Subcutaneous abdominal adipose tissue (tissue), 5 donors: ENCODE data around the gene ZNF512.
"Not testable (repeated sequence)": the region's sequence is repeated elsewhere in the genome, so short reads cannot be mapped to it uniquely, and the experiment has no call there.

ENCODE experiments used
- H3K27ac ChIP-seq: one replicate; pipeline ENCODE4 v1.7.0; 2013; ENCODE audit warnings: low read depth, mild to moderate bottlenecking, inconsistent platforms, low read length, moderate library complexity
- H3K27me3 ChIP-seq, 5 donors: one replicate each; pipeline ENCODE4 v1.7.0; 2013; ENCODE audit warnings: low read length in 5 of 5, inconsistent platforms in 1 of 5; ENCODE audit not compliant: control insufficient read depth in 5 of 5, insufficient read depth in 4 of 5
- H3K36me3 ChIP-seq, 5 donors: one replicate each; pipeline ENCODE4 v1.7.0; 2013; ENCODE audit warnings: low read length in 5 of 5; ENCODE audit not compliant: control insufficient read depth in 5 of 5, insufficient read depth in 5 of 5
- H3K4me1 ChIP-seq, 5 donors: one replicate each; pipeline ENCODE4 v1.7.0; 2013; ENCODE audit warnings: low read length in 5 of 5, mild to moderate bottlenecking in 3 of 5, moderate library complexity in 1 of 5; ENCODE audit not compliant: control insufficient read depth in 5 of 5, insufficient read depth in 5 of 5
- H3K4me3 ChIP-seq, 5 donors: one replicate each; pipeline ENCODE4 v1.7.0; 2013; ENCODE audit warnings: low read length in 5 of 5, low read depth in 1 of 5
- H3K9ac ChIP-seq, 5 donors: one replicate each; pipeline ENCODE4 v1.7.0; 2013; ENCODE audit warnings: low read length in 5 of 5, mild to moderate bottlenecking in 4 of 5, moderate library complexity in 3 of 5
- H3K9me3 ChIP-seq, 5 donors: one replicate each; pipeline ENCODE4 v1.7.0; 2013; ENCODE audit warnings: low read length in 5 of 5; ENCODE audit not compliant: control insufficient read depth in 5 of 5
- donor health status: healthy.
- donor health status: healthy.
- donor health status: healthy.
- donor health status: healthy.
- donor health status: healthy.

The ZNF512 gene

GRCh38 chr2:27627963-27628766 lies 45.3 kb downstream of the ZNF512 start:
- Histone ChIP-seq H3K9ac (peak overlapping the region; percentile 83 to 97 (median 91)), H3K4me1 (peaks cover 3 to 32% (median 20%) of the 10 kb centered on the region in 5 donors), H3K4me3 (peak overlapping the region; percentile 84 to 99 (median 95)), H3K9me3 (no peaks in the 10 kb centered on the region), H3K27me3 (no peaks in the 10 kb centered on the region), H3K27ac (peak overlapping the region; percentile 88), H3K36me3 (peaks cover 28 to 40% (median 31%) of the 10 kb centered on the region in 5 donors)

- peaks cover 22 to 41% (median 26%) of the 10 kb centered on the region in 5 donors for H3K36me3 ChIP-seq
- H3K4me1 ChIP-seq: peaks cover 3 to 32% (median 20%) of the 10 kb centered on the region in 5 donors
- no peaks in the 10 kb centered on the region for H3K9me3 ChIP-seq
- no peaks in the 10 kb centered on the region for H3K27me3 ChIP-seq
- peak within 1 kb of the TSS; percentile 88 for H3K27ac ChIP-seq
- peak within 1 kb of the TSS; percentile 83 to 97 (median 91) for H3K9ac ChIP-seq
- H3K4me3 ChIP-seq: peak within 1 kb of the TSS; percentile 84 to 99 (median 95)
These were observed 46.2 kb downstream of the ZNF512 start, which contains the start of the genes CCDC121 and GPN1 for GRCh38 chr2:27628767-27629709. Gene CCDC121 (minus strand): TSS chr2:27629012. CDS start chr2:27627799, 1,213 bp downstream. Gene GPN1 (plus strand): TSS chr2:27629050. CDS start chr2:27629059, 9 bp downstream.

GRCh38 chr2:27630257-27630656 lies 47.4 kb downstream of the ZNF512 start:
- H3K27me3 ChIP-seq, H3K9me3 ChIP-seq, H3K4me3 ChIP-seq, H3K9ac ChIP-seq, H3K27ac ChIP-seq: not testable (repeated sequence)
- Histone ChIP-seq H3K4me1 (peaks cover 3 to 32% (median 20%) of the 10 kb centered on the region in 5 donors), H3K36me3 (peaks cover 32 to 44% (median 37%) of the 10 kb centered on the region in 5 donors)

GRCh38 chr2:27634291-27634690 lies 51.4 kb downstream of the ZNF512 start:
- Histone ChIP-seq H3K9me3 (no peaks in the 10 kb centered on the region), H3K27ac (no peak overlapping the region), H3K36me3 (peaks cover 57 to 82% (median 68%) of the 10 kb centered on the region in 5 donors), H3K4me3 (no peak overlapping the region), H3K9ac (no peak overlapping the region), H3K27me3 (no peaks in the 10 kb centered on the region), H3K4me1 (peaks cover 0 to 11% (median 6%) of the 10 kb centered on the region in 5 donors)

GRCh38 chr2:27636766-27637165 lies 53.9 kb downstream of the ZNF512 start:
- H3K27ac ChIP-seq: no peak overlapping the region
- no peaks in the 10 kb centered on the region for H3K27me3 ChIP-seq
- no peak overlapping the region for H3K9ac ChIP-seq
- H3K4me3 ChIP-seq: no peak overlapping the region
- H3K36me3 ChIP-seq: peaks cover 58 to 93% (median 80%) of the 10 kb centered on the region in 5 donors
- no peaks in the 10 kb centered on the region for H3K9me3 ChIP-seq
- no peaks in the 10 kb centered on the region for H3K4me1 ChIP-seq

GRCh38 chr2:27638037-27638637 lies 55.3 kb downstream of the ZNF512 start:
- no peaks in the 10 kb centered on the region for H3K4me1 ChIP-seq
- no peak overlapping the region for H3K4me3 ChIP-seq
- H3K9ac ChIP-seq: no peak overlapping the region
- no peaks in the 10 kb centered on the region for H3K9me3 ChIP-seq
- peaks cover 51 to 91% (median 73%) of the 10 kb centered on the region in 5 donors for H3K36me3 ChIP-seq
- no peak overlapping the region for H3K27ac ChIP-seq
- H3K27me3 ChIP-seq: no peaks in the 10 kb centered on the region

GRCh38 chr2:27638709-27639108 lies 55.9 kb downstream of the ZNF512 start:
- H3K36me3 ChIP-seq: peaks cover 56 to 90% (median 72%) of the 10 kb centered on the region in 5 donors
- no peaks in the 10 kb centered on the region for H3K27me3 ChIP-seq
- no peak overlapping the region for H3K27ac ChIP-seq
- no peaks in the 10 kb centered on the region for H3K9me3 ChIP-seq
- H3K9ac ChIP-seq: no peak overlapping the region
- no peaks in the 10 kb centered on the region for H3K4me1 ChIP-seq
- no peak overlapping the region for H3K4me3 ChIP-seq

- Histone ChIP-seq H3K4me1 (no peaks in the 10 kb centered on the region), H3K4me3 (no peak overlapping the region), H3K27ac (no peak overlapping the region), H3K36me3 (peaks cover 43 to 87% (median 60%) of the 10 kb centered on the region in 5 donors), H3K9me3 (no peaks in the 10 kb centered on the region), H3K9ac (no peak overlapping the region), H3K27me3 (no peaks in the 10 kb centered on the region)
These were observed 57.9 kb downstream of the ZNF512 start for GRCh38 chr2:27640722-27641245.

GRCh38 chr2:27645197-27645596 lies 62.4 kb downstream of the ZNF512 start:
- peaks cover 38 to 83% (median 64%) of the 10 kb centered on the region in 5 donors for H3K36me3 ChIP-seq
- no peaks in the 10 kb centered on the region for H3K4me1 ChIP-seq
- H3K9ac ChIP-seq: no peak overlapping the region
- H3K27me3 ChIP-seq: no peaks in the 10 kb centered on the region
- H3K27ac ChIP-seq: no peak overlapping the region
- no peak overlapping the region for H3K4me3 ChIP-seq
- no peaks in the 10 kb centered on the region for H3K9me3 ChIP-seq
